ENCODE data around the gene NPC1L1.

- TF ChIP-seq CTCF (IDR thresholded peaks at IDR 0.05) (no peak), POLR2A (IDR thresholded peaks at IDR 0.05) (no peak)
Observed at GRCh38 chr7:44512736-44513135, 28.4 kb downstream of the NPC1L1 start.

All from ovary (tissue), 3 donors.